ENCODE measurements around the gene C4BPA.

The C4BPA gene

DNA sequence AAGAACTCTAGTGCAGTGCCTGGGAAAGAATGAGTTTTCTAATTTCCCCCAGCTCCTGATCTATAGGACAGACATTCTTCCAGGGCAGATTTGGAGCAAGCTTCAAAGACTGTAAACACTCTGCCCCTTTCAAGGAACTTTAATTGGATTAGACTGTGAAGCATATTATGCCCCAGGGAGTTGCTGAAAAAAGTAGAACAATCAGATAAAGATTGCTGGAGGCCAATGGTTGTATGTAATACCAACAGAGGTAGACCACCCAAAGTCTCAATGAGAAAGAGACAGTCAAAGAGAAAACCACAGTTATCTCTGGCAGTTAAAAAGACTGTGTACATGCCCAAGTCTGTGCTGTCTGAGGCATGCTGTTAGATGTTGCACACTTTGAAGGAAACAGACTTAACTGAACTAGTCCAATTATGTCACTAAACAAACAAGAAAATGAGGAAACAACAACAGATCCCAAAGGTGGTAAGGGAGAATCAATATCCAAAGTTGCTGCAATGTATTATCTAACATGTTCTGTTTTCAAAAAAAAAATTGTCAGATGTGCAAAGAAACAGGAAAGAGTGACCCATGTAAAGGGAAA lies 24.4 kb downstream of the C4BPA start:
- no peak for DNase-seq

DNA sequence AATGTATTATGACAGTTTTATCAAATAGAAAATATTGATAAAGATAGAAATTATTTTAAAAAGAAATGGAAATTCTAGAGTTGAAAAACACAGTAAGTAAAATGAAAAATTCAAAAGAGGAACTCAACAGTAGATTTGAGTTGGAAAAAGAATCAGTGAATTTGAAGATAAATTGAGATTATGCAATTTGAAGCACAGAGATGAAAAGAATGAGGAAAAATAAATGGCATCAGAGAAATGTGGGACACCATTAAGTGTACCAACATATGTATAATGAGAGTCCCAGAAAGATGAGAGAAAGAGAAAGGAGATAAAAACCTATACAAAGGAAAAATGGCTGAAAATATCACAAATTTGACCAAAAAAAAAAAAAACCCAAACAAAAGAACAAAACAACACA lies 25.0 kb downstream of the C4BPA start:
- no peak for DNase-seq

DNA sequence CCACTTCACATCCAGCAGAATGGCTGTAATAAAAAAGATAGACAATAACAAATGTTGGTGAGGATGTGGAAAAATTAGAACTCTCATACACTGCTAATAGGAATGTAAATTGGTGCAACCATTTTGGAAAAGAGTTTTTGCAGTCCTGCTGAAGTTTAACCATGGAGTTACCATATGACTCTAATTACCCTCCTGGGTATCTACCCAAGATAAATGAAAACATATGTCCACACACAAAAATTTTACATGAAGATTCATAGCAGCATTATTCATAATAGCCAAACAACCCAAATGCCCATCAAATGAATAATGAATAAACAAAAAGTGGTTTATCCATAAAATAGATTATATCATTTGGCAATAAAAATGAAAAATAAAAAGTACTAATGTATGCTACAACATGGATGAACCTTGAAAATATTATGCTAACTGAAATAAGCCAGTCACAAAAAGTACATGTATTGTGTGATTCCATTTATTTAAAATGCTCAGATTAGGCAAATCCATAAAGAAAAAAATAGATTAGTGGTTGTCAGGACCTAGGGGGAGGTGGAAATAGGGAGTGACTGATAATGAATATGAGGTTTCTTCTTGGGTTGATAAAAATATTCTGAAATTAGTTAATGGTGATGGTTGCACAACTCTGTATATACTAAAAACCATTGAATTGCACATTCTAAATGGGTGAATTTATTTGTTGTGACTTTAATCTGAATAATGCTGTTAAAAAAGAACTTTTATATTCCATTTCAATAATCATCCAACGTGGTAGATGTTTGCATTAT lies 26.4 kb downstream of the C4BPA start:
- no peak for DNase-seq

DNA sequence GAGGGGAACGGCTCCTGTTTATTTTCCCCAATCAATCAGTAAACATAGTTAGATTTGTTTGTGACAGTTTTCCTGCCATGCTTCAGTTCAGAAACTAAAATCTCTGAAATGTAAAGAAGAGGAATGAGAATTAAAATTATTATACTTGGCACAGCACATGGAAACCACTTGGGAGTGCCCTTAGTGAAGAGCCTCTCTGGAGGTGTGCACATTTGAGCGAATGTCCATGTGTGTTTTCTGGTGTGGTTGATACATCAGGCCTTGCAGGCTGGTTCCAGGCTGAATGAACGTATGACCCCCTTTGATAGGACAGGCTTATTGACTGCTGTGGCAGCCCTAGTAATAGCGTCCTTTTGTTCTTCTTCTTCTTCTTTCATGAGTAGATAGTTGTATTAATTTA lies 27.1 kb downstream of the C4BPA start:
- no peak for DNase-seq

DNA sequence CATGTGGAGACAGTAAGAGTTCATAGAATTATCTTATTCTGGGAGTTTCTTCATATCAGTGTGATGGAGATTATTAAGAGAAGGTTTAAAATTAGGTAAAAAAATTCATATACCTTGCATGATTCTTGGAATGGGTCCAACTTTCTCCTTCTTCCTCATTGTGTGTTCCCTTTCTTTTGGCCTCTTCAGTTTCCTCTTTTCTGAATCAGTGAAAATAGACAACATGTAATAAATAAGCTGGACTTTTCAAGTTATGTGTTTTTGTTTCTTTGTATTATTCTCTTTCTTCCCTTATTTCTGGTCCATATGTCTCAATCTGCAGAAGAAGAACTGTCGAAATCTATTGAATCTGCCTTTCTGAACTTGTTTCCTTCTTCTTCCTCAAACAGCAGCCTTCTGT lies 30.5 kb downstream of the C4BPA start:
- DNase-seq, result no peak

DNA sequence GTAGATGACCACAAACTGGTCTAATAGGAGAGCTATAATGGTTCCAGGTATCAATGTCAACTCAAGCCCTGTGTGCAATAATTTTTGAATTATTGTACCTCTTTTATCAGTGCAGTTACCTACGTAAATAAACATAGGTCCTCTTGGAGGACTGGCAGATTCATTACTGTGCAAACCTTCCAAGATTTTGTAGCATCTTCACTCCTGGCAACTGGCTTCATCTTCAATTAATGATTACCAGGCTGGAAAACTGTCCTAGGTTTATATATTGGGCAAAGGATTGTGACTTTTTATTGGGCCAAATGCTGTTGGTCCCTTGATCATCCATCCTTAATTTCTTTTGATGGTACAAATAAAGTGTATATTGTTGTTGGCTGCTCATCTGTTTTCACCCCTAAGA lies 35.6 kb downstream of the C4BPA start:
- DNase-seq, result no peak

DNA sequence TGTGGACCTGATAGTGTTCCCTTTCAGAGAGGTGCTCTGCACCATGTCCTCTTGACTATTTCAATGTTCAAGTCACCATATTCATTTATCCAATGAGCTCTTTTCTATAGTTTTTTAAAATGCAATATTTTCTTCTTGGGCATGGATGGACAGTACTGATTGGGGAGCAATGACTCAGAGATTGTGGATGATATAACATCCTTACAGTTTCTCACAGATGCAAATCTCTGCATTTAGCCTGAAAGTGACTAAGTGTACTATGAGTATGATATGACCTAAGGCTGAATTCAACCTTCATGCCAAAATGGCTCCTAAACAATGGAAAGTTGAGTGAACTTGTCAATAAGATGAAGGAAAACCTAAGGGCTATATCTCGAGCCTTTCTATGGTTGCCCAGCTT lies 36.5 kb downstream of the C4BPA start:
- DNase-seq, result no peak

DNA sequence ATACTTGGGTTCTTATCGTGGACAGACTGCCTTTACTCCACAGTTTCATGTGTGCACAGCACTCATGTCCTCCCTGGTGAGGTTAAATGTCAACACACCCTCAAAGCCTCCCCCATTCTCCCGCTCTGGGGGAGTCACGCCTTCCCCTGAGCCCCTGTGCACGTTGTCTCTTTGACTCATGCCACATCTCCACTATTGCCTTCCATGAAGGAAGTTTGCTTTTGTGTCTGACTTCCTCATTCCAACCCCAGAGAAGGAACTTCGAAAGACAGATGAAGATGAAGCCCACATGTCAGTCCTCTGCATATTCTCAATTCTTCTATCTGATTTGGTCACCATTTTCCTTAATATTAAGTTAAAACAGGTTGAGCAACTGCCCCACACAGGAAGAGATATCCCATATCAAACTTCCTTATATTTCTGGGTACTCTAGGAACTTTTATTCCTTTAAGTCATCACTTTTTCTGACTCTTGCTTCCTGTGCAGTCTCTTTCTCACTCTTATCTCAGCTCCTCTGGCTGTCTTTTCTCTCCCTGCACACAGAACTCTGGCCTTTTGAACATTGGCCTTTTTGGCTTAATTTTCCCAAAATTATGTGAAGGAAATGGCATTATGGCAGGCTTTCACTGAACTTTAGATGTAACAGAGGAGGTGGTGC lies 41.5 kb downstream of the C4BPA start:
- no peak for DNase-seq

DNA sequence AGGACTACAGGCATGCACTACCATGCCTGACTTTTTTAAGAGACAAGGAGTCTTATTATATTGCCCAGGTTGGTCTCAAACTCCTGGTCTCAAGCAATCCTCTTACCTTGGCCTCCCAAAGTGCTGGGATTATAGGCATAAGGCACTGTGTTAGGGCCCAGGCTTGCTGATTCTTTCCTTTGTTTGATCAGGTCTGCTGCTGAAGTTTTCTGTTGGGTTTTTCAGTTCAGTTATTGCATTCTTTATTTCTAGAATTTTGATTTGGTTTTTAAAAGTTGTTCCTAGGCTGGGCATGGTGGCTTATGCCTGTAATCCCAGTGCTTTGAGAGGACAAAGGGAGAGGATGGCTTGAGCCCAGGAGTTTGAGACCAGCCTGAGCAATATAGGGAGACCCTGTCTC lies 47.9 kb downstream of the C4BPA start:
- no peak for DNase-seq

DNA sequence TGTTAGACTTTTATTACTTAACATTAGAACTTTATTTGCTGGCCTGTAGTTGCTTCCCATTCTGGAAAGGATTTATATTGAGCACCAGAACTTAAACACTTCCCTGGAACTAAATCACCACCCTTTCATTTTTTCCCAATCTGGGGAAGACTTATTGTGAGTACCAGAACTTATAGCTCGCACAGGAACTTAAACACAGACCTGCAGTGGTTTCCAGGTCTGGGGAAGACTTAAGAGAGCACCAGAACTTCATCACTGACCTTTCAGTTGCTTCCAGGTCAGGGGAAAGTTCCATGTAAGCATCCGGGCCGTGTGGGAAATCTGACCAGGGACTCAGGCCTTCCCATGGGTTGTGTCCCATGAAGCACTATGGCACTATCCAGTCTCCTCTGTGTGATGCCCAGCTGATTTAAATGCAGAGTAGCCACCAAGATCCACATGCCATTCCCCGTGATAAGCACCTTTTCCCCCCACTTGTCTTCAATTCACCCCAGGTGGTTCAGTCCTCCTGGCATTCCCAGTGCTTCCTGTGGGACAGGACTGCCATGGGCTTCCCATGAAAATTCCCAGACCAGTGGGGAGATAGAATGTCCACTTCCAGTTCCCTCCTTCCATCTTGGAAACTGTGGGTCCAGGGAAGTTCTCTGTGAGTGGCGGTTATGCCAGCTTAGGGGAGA lies 48.9 kb downstream of the C4BPA start:
- DNase-seq, result no peak

DNA sequence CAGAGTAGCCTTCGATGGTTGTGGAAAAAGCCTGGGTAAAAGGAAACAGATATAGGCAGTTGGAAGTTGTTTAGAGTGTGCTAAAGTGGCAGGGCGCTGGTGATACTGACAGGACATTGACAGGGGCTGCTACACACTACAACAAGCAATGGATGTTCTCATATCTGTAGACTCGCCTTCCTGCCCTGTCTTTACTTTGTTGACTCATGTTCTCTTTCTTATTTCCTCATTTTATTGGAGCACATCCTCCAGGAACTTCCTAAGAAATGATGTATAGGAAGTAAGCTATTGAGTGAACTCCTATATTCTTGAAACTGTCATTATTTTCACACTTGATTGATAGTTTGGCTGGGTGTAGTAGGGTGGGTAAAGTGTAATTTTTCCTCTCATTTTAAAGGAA lies 51.0 kb downstream of the C4BPA start:
- no peak for DNase-seq

DNA sequence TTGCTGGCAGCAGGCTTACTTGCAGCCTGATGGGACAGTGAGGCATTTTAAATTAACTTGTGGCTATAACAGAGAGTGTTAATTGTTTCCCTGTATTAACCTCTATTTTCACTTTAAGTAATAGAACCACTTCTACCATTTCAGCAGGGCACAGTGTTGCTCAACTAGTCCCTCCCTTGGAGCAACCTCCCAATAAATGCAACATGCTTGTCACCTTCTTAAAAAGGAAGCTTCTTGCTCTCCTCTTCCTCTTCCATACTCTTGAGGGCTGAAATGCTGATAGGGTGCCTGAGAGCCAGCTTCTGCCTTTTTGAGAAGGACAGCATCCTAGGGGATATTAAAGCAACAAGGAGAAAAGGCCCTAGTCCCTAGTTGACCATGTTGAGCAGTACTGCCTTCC lies 52.1 kb downstream of the C4BPA start:
- DNase-seq, result no peak

DNA sequence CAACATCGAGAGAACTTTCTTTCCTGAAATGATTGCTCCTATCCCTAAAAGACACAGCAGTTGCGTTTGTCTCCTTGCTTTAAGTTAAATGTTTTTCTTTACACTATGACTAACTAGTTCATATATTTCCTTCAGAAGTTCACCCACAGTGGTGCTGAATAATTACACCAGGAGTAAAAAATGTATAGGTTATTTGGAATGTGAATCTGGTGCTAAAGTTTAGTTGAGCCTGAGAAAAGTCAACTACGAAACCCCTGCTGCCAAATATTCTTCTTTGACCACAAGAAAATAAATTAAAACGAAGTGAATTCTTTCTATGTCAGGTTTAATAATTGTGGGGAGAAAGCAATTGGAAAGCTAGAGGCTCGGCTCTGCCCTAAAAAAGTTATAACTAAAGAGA lies 52.8 kb downstream of the C4BPA start:
- no peak for DNase-seq

DNA sequence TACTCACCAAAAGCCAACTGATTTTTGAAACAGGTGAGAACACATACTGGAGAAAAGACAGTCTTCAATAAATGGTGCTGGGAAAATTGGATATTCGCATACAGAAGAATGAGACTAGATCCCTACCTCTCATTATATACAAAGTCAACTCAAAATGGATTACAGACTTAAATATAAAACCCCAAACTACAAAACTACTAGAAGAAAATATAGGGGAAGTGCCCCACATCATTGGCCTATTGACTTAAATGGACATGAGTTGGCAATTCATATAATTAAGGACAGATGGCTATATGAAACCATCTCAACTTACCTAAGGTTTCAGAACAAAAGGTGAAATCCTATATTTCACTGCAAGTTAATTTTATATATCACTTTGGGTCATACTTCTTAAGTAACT lies 60.1 kb downstream of the C4BPA start:
- DNase-seq, result no peak

DNA sequence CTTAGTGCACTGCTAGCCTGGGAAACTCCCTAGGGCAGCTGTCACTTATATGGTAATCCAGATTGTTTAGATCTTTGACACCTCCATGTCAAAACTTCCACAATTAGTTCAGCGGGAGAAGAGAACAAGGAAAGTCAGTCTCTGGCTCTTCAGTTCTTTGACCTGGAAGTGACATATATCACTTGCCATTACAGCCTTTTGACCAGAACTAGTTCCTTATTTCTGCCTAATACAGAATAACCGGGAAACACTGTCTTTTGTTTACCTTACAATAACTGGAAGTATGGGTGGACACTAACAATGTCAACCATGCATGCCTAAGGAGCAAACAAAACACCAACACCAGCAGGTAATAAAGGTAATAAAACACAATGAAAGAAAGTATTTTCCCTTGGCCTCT lies 68.3 kb downstream of the C4BPA start:
- no peak for DNase-seq

DNA sequence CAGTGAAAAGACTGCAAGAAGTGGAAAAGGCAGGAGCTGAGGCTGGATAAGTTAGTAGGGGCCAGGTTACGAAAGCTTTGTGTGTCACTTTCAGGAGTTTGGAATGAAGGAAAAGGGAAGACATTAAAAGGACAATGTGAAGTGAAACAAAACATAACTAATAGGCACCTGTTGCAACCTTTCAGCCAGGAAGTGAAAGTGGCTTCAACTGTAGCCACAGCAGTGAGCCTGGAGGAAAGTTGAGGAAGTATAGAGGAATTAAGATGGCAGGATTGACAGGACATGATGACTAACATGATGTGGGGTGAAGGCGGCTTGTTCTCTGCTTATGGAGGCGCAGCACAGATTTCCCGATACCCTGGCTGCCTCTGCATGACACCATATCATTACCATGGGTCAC lies 68.9 kb downstream of the C4BPA start:
- no peak for DNase-seq

DNA sequence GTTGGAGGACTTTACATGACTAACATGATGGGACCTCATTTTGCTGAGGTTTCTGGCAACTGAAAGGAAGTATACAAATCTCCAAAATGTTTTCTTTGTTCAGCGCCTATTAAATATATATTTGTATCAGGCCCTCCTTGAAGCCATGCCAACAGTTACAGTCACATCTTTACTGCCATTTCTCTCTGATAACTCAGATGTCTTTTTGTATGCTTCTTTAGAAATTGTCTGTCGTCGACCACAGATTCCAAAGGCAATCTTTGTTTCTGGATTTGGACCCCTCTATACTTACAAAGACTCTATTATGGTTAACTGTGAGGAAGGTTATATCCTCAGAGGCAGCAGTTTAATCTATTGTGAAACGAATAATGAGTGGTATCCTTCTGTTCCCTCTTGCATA lies 69.4 kb downstream of the C4BPA start:
- DNase-seq, result no peak

DNA sequence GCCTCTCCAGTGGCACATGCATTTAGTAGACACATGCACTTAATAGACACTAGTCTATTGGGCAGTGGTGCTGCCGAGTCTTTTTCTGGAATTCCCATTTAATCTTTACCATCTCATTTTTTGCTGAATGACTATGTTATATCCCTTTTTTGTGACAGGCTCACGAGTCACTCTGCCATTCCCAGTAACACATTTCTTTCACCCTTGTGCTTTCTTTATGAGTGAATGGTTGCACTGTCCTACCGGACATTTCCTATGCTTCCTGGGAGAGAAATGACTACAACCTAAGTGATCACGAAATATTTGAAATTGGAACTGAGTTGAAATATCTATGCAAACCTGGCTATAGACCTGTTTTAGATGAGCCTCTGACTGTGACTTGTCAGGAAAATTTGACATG lies 70.9 kb downstream of the C4BPA start:
- no peak for DNase-seq

DNA sequence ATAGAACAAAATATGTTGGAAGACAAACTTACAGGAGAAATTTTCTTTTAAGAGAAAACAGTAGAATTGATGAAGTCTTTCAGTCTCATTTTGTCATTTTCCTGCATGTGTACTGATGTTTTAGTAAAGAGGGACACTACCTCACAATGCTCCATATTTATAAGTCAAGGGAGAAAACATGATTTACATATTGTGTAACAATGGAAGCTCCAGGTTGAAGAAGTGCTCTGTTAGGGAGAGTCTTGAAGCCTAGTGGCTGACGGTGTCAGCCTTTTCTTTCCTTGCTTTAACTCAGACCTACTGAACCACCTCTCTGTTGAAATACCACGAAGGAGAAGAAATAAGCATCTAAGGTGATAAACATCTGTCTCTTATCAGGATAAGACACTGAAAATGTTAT lies 75.0 kb downstream of the C4BPA start:
- no peak for DNase-seq

DNA sequence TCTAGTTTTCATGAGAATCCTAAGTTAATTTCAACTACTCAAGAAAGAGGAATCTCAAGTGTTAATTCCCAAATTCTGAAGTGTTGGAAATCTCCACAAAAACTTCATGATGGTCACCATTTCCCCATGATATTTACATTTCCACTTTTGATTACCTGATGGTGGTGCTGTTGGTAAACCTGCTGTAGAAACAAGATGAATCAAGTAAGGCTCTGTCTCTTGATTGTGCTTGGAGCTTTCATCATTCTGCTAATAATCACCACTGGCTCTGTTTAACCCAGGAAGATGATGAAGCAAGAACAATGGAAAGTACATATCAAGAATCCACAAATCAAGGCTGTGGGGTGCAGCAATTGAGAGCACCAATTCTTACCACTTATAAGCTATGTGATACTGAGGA lies 77.8 kb downstream of the C4BPA start:
- DNase-seq, result no peak

DNA sequence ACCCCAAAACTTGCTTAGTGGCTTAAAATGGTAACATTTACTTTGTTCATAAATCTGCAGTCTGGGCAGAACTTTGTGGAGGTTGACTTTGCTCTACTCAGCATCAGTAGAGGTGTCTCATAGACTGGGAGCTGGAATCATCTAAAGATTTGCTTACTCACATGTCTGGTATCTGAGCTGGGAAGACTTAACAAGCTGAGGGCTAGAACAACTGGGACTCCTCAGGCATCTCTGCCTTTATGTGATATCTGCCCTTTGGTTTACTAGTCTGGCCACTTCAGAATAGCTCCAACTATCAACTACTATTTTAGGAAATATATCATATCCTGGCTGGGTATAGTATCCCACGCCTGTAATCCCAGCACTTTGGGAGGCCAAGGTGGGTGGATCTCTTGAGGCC lies 82.5 kb downstream of the C4BPA start:
- no peak for DNase-seq

DNA sequence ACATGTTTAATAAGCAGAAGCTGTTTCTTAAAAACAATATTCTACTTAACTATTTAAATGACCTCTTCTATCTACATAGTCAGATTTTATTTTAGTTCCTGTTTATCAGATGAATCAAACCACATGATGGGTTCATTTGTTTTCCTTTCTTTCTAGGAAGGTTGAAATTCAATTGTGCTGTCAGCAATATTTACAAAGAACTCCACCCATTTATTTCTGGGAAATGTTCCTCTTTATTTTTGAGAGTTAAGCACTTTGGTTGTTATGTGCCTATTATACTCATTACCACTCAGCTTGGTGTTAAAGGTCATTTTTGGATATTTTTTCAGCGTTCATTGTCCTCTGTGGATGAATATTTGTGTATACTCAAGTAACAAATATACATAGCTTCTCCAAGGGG lies 84.9 kb downstream of the C4BPA start:
- DNase-seq, result no peak

DNA sequence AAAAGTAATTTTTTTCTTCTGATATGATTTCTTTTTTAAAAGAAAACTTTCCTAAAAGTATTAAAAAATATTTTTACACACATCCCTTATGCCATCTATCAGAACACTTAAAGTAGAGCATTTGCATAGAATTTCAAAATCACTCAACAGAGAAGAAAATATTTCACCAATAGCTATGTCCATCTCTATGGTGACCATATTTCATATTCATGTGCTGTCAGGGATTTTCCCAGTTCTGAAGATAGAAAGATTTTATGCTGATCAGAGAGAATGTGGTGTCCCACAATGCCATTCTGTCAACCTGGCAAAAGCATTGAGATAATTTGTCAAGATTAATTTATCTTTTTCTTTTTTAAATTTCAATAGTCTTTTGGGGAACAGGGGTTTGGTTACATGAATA lies 87.0 kb downstream of the C4BPA start:
- DNase-seq, result no peak

DNA sequence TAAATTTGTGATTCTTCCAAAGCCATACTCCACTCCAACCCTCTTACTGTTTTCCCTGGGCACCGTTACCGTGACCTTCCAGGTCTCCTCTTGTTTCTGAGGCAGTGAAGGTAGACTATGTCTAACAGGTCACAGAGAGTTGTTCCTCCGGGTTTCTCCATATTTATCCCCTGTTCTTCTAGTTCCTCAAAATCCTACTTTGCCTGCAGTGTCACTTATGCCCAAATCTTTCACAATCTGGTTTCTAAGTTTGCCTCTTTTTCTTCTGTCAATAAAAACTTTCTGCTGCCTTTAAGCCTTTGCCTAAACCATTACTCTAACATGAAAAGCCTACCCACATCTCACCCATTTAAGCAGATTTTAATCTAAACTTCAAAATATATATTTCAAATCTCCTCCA lies 87.7 kb downstream of the C4BPA start:
- no peak for DNase-seq
